GM12801 (cell line): ENCODE data around the gene FZD1.

Source experiments
- CTCF ChIP-seq: IDR thresholded peaks from one replicate; pipeline ENCODE4 v1.5.1; 2011; ENCODE audit warnings: control low read depth; ENCODE audit not compliant: insufficient read length; ENCODE audit errors: extremely low read depth

The FZD1 gene

DNA sequence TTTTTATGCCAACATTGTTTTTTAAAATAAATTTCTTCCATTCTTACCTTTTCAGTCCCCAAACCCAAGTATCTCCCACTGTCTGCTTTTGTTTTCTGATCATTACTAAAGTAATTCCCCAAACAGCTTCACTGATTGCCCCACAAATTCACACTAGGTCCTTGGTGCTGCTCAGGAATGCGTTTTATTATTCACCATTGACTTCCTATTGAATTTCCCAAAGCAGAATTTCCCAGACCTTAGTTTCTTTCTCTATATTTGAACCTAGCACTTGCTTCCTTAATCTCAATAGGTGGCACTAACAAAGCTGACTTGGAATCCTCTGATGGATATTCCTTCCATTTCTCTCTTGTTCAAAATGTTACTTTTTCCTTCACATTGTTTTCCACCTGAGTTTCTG, 52.2 kb downstream of the FZD1 start:
- TF ChIP-seq CTCF, result no peak

DNA sequence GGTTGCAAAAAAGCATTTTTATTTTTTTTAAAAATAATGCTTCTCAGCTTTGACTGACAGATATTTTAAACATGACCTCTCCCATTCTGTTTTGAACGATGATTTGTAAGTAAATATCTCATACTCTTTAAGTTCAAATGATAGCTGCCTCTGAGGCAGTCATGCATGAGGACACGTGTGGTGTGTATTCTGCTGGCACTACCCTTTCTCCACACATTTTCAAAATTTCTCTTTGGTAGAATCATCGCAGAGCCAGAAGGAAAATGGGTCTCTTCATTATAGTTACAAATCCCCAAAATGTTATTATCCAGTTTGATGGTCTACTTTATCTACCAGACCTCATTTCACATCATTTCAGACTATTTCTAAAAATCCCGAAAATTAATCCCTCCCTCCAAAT, 55.1 kb downstream of the FZD1 start:
- no peak for TF ChIP-seq CTCF

GRCh38 chr7:91320366-91321078, 56.3 kb downstream of the FZD1 start:
- no peak for TF ChIP-seq CTCF
